ENCODE measurements around the gene CYP1B1. TPM values are rescaled to one million over a fixed set of nuclear protein-coding genes. Genes with fewer than 3 reads are reported as not detected.
"Not testable (repeated sequence)": the region's sequence is repeated elsewhere in the genome, so short reads cannot be mapped to it uniquely, and the experiment has no call there.

The CYP1B1 gene
- total and polyA plus RNA-seq, 3 experiments from 2014 or later, result 19.4 TPM; not detected in 1

GRCh38 chr2:38029512-38029911 lies 46.4 kb downstream of the CYP1B1 start:
- Mint-ChIP-seq H3K9me3 (peaks cover 0 to 1% (median 0%) of the 10 kb centered on the region in 5 donors), H3K4me1 (no peaks in the 10 kb centered on the region), H3K4me3 (no peak overlapping the region), H3K36me3 (peaks cover 0 to 16% (median 0%) of the 10 kb centered on the region in 3 donors), H3K27ac (no peak overlapping the region), H3K27me3 (peaks cover 5 to 43% of the 10 kb centered on the region in 2 donors)
- Histone ChIP-seq H3K9me3 (ENCODE audit: low read length) (no peaks in the 10 kb centered on the region), H3K4me1 (ENCODE audit: insufficient read depth, low read length) (no peaks in the 10 kb centered on the region), H3K4me3 (ENCODE audit: low read length) (no peak overlapping the region), H3K27ac (ENCODE audit: low read depth, low read length) (no peak overlapping the region), H3K36me3 (ENCODE audit: insufficient read depth, low read length) (no peaks in the 10 kb centered on the region), H3K27me3 (ENCODE audit: insufficient read depth, low read length, poor library complexity, severe bottlenecking) (no peaks in the 10 kb centered on the region)
- ChIA-PET POLR2A (no interaction called here), CTCF (no interaction called here)
- DNase-seq, result no peak

GRCh38 chr2:38028829-38029228 lies 47.1 kb downstream of the CYP1B1 start:
- DNase-seq, result no peak
- Mint-ChIP-seq H3K4me3 (no peak overlapping the region), H3K27ac (no peak overlapping the region), H3K36me3 (peaks cover 0 to 16% (median 0%) of the 10 kb centered on the region in 3 donors), H3K27me3 (peaks cover 5 to 39% of the 10 kb centered on the region in 2 donors), H3K9me3 (peaks cover 0 to 1% (median 0%) of the 10 kb centered on the region in 5 donors), H3K4me1 (no peaks in the 10 kb centered on the region)
- Histone ChIP-seq H3K9me3 (ENCODE audit: low read length) (no peaks in the 10 kb centered on the region), H3K27ac (ENCODE audit: low read depth, low read length) (no peak overlapping the region), H3K4me3 (ENCODE audit: low read length) (no peak overlapping the region), H3K27me3 (ENCODE audit: insufficient read depth, low read length, poor library complexity, severe bottlenecking) (no peaks in the 10 kb centered on the region), H3K4me1 (ENCODE audit: insufficient read depth, low read length) (no peaks in the 10 kb centered on the region), H3K36me3 (ENCODE audit: insufficient read depth, low read length) (no peaks in the 10 kb centered on the region)
- POLR2A ChIA-PET, result no interaction called here
- CTCF ChIA-PET, result interaction anchor here (1.4 kb wide), 1 partner anchor 8 kb away, joined by 4 read pairs; no protein-coding TSS in a partner anchor

- Histone ChIP-seq H3K27ac (ENCODE audit: low read depth, low read length) (no peak overlapping the region), H3K9me3 (ENCODE audit: low read length) (no peaks in the 10 kb centered on the region), H3K27me3 (ENCODE audit: insufficient read depth, low read length, poor library complexity, severe bottlenecking) (no peaks in the 10 kb centered on the region), H3K4me3 (ENCODE audit: low read length) (no peak overlapping the region), H3K36me3 (ENCODE audit: insufficient read depth, low read length) (no peaks in the 10 kb centered on the region), H3K4me1 (ENCODE audit: insufficient read depth, low read length) (no peaks in the 10 kb centered on the region)
- POLR2A ChIA-PET, result no interaction called here
- Mint-ChIP-seq H3K27me3 (peaks cover 5 to 25% of the 10 kb centered on the region in 2 donors), H3K36me3 (peaks cover 0 to 13% (median 0%) of the 10 kb centered on the region in 3 donors), H3K9me3 (peaks cover 0 to 1% (median 0%) of the 10 kb centered on the region in 5 donors), H3K27ac (no peak overlapping the region), H3K4me3 (no peak overlapping the region), H3K4me1 (no peaks in the 10 kb centered on the region)
- no peak for DNase-seq
- CTCF ChIA-PET, result no interaction called here
Observed at GRCh38 chr2:38026846-38027245, 49.1 kb downstream of the CYP1B1 start.

- H3K4me1 Mint-ChIP-seq, result no peaks in the 10 kb centered on the region
- no peak overlapping the region for H3K27ac Mint-ChIP-seq
- no peaks in the 10 kb centered on the region for H3K27me3 Mint-ChIP-seq
- Histone ChIP-seq H3K27me3 (ENCODE audit: insufficient read depth, low read length, poor library complexity, severe bottlenecking) (no peaks in the 10 kb centered on the region), H3K36me3 (ENCODE audit: insufficient read depth, low read length) (no peaks in the 10 kb centered on the region), H3K27ac (ENCODE audit: low read depth, low read length) (no peak overlapping the region), H3K9me3 (ENCODE audit: low read length) (no peaks in the 10 kb centered on the region), H3K4me3 (ENCODE audit: low read length) (no peak overlapping the region), H3K4me1 (ENCODE audit: insufficient read depth, low read length) (no peaks in the 10 kb centered on the region)
- ChIA-PET CTCF (no interaction called here), POLR2A (no interaction called here)
- H3K4me3 Mint-ChIP-seq, result no peak overlapping the region
- DNase-seq, result no peak
- no peaks in the 10 kb centered on the region for H3K36me3 Mint-ChIP-seq
- peaks cover 0 to 3% (median 0%) of the 10 kb centered on the region in 5 donors for H3K9me3 Mint-ChIP-seq
Observed at GRCh38 chr2:38021589-38021988, 54.4 kb downstream of the CYP1B1 start.

- H3K27me3 ChIP-seq (ENCODE audit: insufficient read depth, low read length, poor library complexity, severe bottlenecking); H3K27me3 Mint-ChIP-seq; H3K36me3 ChIP-seq (ENCODE audit: insufficient read depth, low read length); H3K27ac Mint-ChIP-seq; H3K9me3 Mint-ChIP-seq; H3K4me3 ChIP-seq (ENCODE audit: low read length); H3K4me3 Mint-ChIP-seq; H3K27ac ChIP-seq (ENCODE audit: low read depth, low read length); CTCF ChIA-PET; H3K9me3 ChIP-seq (ENCODE audit: low read length); POLR2A ChIA-PET; H3K4me1 ChIP-seq (ENCODE audit: insufficient read depth, low read length); DNase-seq; H3K36me3 Mint-ChIP-seq; H3K4me1 Mint-ChIP-seq: not testable (repeated sequence)
Observed at GRCh38 chr2:38020359-38021069, 55.4 kb downstream of the CYP1B1 start.

GRCh38 chr2:38017836-38018235 lies 58.1 kb downstream of the CYP1B1 start:
- DNase-seq, result no peak
- peak overlapping the region in 1 of 8 donors; percentile 34 for H3K27ac Mint-ChIP-seq
- H3K27ac ChIP-seq (ENCODE audit: low read depth, low read length), result no peak overlapping the region
- peaks cover 0 to 4% (median 1%) of the 10 kb centered on the region in 3 donors for H3K36me3 Mint-ChIP-seq
- H3K36me3 ChIP-seq (ENCODE audit: insufficient read depth, low read length), result no peaks in the 10 kb centered on the region
- H3K4me3 ChIP-seq (ENCODE audit: low read length), result no peak overlapping the region
- CTCF ChIA-PET, result no interaction called here
- no peaks in the 10 kb centered on the region for H3K9me3 ChIP-seq (ENCODE audit: low read length)
- no peaks in the 10 kb centered on the region for H3K4me1 Mint-ChIP-seq
- H3K4me1 ChIP-seq (ENCODE audit: insufficient read depth, low read length), result no peaks in the 10 kb centered on the region
- peaks cover 0 to 3% (median 0%) of the 10 kb centered on the region in 5 donors for H3K9me3 Mint-ChIP-seq
- H3K27me3 Mint-ChIP-seq, result no peaks in the 10 kb centered on the region
- POLR2A ChIA-PET, result no interaction called here
- no peaks in the 10 kb centered on the region for H3K27me3 ChIP-seq (ENCODE audit: insufficient read depth, low read length, poor library complexity, severe bottlenecking)
- no peak overlapping the region for H3K4me3 Mint-ChIP-seq

Other genes starting within 250 kb of the CYP1B1 start
- gene RMDN2, start 150.9 kb downstream of the CYP1B1 start, total RNA-seq, result 1 to 10 TPM; 4.1 to 4.2 TPM
- gene RMDN2, start 150.9 kb downstream of the CYP1B1 start, polyA plus RNA-seq, result 6.3 TPM

All from CD8-positive, alpha-beta memory T cell (primary cell).